H1 (cell line): ENCODE results near the gene ELFN1.

Source experiments
- CBX5 ChIP-seq: fragments of 300-800, 300-1000 bp; sonication (generic); IDR thresholded peaks from 2 replicates; pipeline ENCODE4 v1.7.1; 2016; ENCODE audit warnings: antibody characterized with exemption, low read length, low read depth
- CHD1 ChIP-seq: IDR thresholded peaks from 2 replicates; pipeline ENCODE4 v1.6.1; 2012; ENCODE audit warnings: low read depth, low read length, improper control_type of control experiment
- CTCF ChIP-seq, 3 experiments: IDR thresholded peaks; 1 replicate in 2 of 3; 2 replicates in 1 of 3; pipeline versions ENCODE4 v1.5.1 to v1.6.1; 2011; ENCODE audit warnings: low read length in 3 of 3, mild to moderate bottlenecking in 3 of 3, inconsistent platforms in 2 of 3, low read depth in 1 of 3, moderate library complexity in 1 of 3; ENCODE audit not compliant: insufficient read depth in 1 of 3; ENCODE audit errors: control extremely low read depth in 1 of 3
- GABPA ChIP-seq: IDR thresholded peaks from 2 replicates; pipeline ENCODE4 v1.6.1; 2011; ENCODE audit warnings: mild to moderate bottlenecking, low read length, moderate library complexity, borderline replicate concordance; ENCODE audit not compliant: insufficient read depth
- JUND ChIP-seq: IDR thresholded peaks from 2 replicates; pipeline ENCODE4 v1.6.1; 2011; ENCODE audit warnings: mild to moderate bottlenecking, improper control_type of control experiment, low read length
- MAFK ChIP-seq: IDR thresholded peaks from 2 replicates; pipeline ENCODE4 v1.6.1; 2012; ENCODE audit warnings: low read depth, mild to moderate bottlenecking, improper control_type of control experiment, low read length
- POLR2A ChIP-seq, 2 experiments: IDR thresholded peaks; 1 replicate in 1 of 2; 2 replicates in 1 of 2; pipeline ENCODE4 v1.6.1; 2011; ENCODE audit warnings: low read depth in 2 of 2, low read length in 2 of 2, mild to moderate bottlenecking in 2 of 2; ENCODE audit errors: control extremely low read depth in 1 of 2
- SP1 ChIP-seq: IDR thresholded peaks from 2 replicates; pipeline ENCODE4 v1.6.1; 2011; ENCODE audit warnings: low read depth, low read length

- TF ChIP-seq CBX5 = no peak
- no peak for TF ChIP-seq SP1
- no peak for TF ChIP-seq CTCF (IDR thresholded peaks at IDR 0.05; ENCODE audit: control extremely low read depth in 1 of 3, insufficient read depth in 1 of 3, low read depth in 1 of 3, low read length in 3 of 3)
- no peak for TF ChIP-seq CHD1
- no peak for TF ChIP-seq MAFK
- no peak for TF ChIP-seq JUND
- TF ChIP-seq POLR2A (IDR thresholded peaks at IDR 0.05; ENCODE audit: control extremely low read depth in 1 of 2, low read depth in 2 of 2, low read length in 2 of 2) = no peak
- no peak for TF ChIP-seq GABPA
These were observed 16.0 kb upstream of the ELFN1 start for GRCh38 chr7:1654111-1654510.
